SK-N-SH treated with all-trans-retinoic acid at 6 μM for 48 hours (cell line): ENCODE results near the gene PRR5.

ENCODE experiments used
- ATAC-seq: fragments of 200-7000 bp; cut with Tn5 transposase; 3 replicates; pipeline ENCODE4 v1.9.1; 2020; ENCODE audit warnings: mild to moderate bottlenecking, moderate library complexity
- ARNTL ChIP-seq: fragments of 450-650 bp; formaldehyde crosslinking; IDR thresholded peaks from 2 replicates; pipeline ENCODE4 v1.5.0; 2020; ENCODE audit warnings: low read depth, mild to moderate bottlenecking, moderate library complexity, borderline replicate concordance
- CSDC2 ChIP-seq: fragments of 250-450 bp; sonication (Bioruptor Pico); IDR thresholded peaks from 2 replicates; pipeline ENCODE4 v1.5.0; 2020; ENCODE audit warnings: mild to moderate bottlenecking, moderate library complexity
- ESRRG ChIP-seq: fragments of 250-450 bp; sonication (Bioruptor Pico); IDR thresholded peaks from 2 replicates; pipeline ENCODE4 v1.6.1; 2021; ENCODE audit warnings: mild to moderate bottlenecking
- GLIS3 ChIP-seq: fragments of 250-450 bp; sonication (Bioruptor Pico); IDR thresholded peaks from 2 replicates; pipeline ENCODE4 v1.5.0; 2020; ENCODE audit warnings: mild to moderate bottlenecking, moderate library complexity
- ISL1 ChIP-seq: fragments of 250-450 bp; sonication (Bioruptor Pico); IDR thresholded peaks from 2 replicates; pipeline ENCODE4 v2.1.2; 2022; ENCODE audit warnings: mild to moderate bottlenecking, moderate library complexity
- RARB ChIP-seq: fragments of 250-450 bp; sonication (Bioruptor Pico); IDR thresholded peaks from 2 replicates; pipeline ENCODE4 v1.8.0; 2021; ENCODE audit warnings: mild to moderate bottlenecking, moderate library complexity
- TCF4 ChIP-seq: fragments of 250-450 bp; sonication (Bioruptor Pico); IDR thresholded peaks from 2 replicates; pipeline ENCODE4 v1.8.0; 2021; ENCODE audit warnings: mild to moderate bottlenecking, moderate library complexity, borderline replicate concordance
- ZC3H10 ChIP-seq: fragments of 250-450 bp; sonication (Bioruptor Pico); IDR thresholded peaks from 2 replicates; pipeline ENCODE4 v1.5.1; 2021; ENCODE audit warnings: mild to moderate bottlenecking, moderate library complexity
- ZFP3 ChIP-seq: fragments of 250-450 bp; sonication (Bioruptor Pico); IDR thresholded peaks from 2 replicates; pipeline ENCODE4 v1.5.0; 2020; ENCODE audit warnings: mild to moderate bottlenecking, moderate library complexity
- ZFP30 ChIP-seq: fragments of 450-650 bp; formaldehyde crosslinking; IDR thresholded peaks from 2 replicates; pipeline ENCODE4 v1.5.0; 2022; ENCODE audit warnings: mild to moderate bottlenecking, moderate library complexity
- ZNF70 ChIP-seq: fragments of 450-650 bp; formaldehyde crosslinking; IDR thresholded peaks from 2 replicates; pipeline ENCODE4 v1.5.0; 2020; ENCODE audit warnings: mild to moderate bottlenecking, moderate library complexity
- ZNF8 ChIP-seq: fragments of 450-650 bp; formaldehyde crosslinking; IDR thresholded peaks from 2 replicates; pipeline ENCODE4 v1.5.0; 2020; ENCODE audit warnings: mild to moderate bottlenecking, moderate library complexity
- TF ChIP-seq, protein P1 (sequence below): fragments of 250-450 bp; sonication (Bioruptor Pico); IDR thresholded peaks from 2 replicates; pipeline ENCODE4 v1.5.1; 2021; ENCODE audit warnings: mild to moderate bottlenecking, moderate library complexity
- TF ChIP-seq, protein P2 (sequence below): fragments of 250-450 bp; sonication (Bioruptor Pico); IDR thresholded peaks from 2 replicates; pipeline ENCODE4 v1.8.0; 2021; ENCODE audit warnings: low read depth, mild to moderate bottlenecking, moderate library complexity, borderline replicate concordance
- TF ChIP-seq, protein P3 (sequence below): fragments of 250-450 bp; sonication (Bioruptor Pico); IDR thresholded peaks from 2 replicates; pipeline ENCODE4 v1.8.0; 2020; ENCODE audit warnings: mild to moderate bottlenecking, moderate library complexity, borderline replicate concordance
- TF ChIP-seq, protein P4 (sequence below): fragments of 250-450 bp; sonication (Bioruptor Pico); IDR thresholded peaks from 2 replicates; pipeline ENCODE4 v1.5.0; 2020; ENCODE audit warnings: mild to moderate bottlenecking, moderate library complexity

Gene PRR5

DNA sequence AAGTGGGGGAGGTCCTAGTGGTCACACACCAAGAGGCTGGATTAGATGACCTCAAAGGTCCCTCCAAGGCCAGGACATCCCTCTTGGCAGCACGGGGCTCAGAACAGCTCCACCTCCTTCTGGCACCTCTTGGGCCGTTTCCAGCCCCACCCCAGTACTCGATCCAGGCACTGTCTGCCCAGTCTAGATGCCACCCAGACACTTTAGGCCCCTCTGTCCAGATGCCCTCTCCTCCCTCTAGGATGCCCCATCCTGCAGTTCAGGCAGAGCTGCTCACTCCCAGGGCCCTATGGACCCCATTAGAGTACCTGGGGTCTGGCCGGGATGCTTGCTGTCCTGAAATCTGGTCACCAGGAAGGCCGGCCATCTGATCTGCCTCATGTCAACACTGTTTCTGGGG is 34.7 kb upstream of the PRR5 start:
- no peak for TF ChIP-seq ZNF8 (CRISPR knock-in tag)
- TF ChIP-seq, protein P1, sequence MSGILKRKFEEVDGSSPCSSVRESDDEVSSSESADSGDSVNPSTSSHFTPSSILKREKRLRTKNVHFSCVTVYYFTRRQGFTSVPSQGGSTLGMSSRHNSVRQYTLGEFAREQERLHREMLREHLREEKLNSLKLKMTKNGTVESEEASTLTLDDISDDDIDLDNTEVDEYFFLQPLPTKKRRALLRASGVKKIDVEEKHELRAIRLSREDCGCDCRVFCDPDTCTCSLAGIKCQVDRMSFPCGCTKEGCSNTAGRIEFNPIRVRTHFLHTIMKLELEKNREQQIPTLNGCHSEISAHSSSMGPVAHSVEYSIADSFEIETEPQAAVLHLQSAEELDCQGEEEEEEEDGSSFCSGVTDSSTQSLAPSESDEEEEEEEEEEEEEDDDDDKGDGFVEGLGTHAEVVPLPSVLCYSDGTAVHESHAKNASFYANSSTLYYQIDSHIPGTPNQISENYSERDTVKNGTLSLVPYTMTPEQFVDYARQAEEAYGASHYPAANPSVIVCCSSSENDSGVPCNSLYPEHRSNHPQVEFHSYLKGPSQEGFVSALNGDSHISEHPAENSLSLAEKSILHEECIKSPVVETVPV (CRISPR knock-in tag): no peak
- TF ChIP-seq GLIS3 (CRISPR knock-in tag): no peak
- TF ChIP-seq ISL1: no peak
- no peak for TF ChIP-seq ARNTL (CRISPR knock-in tag)
- no peak for TF ChIP-seq TCF4 (CRISPR knock-in tag)
- TF ChIP-seq, protein P2, sequence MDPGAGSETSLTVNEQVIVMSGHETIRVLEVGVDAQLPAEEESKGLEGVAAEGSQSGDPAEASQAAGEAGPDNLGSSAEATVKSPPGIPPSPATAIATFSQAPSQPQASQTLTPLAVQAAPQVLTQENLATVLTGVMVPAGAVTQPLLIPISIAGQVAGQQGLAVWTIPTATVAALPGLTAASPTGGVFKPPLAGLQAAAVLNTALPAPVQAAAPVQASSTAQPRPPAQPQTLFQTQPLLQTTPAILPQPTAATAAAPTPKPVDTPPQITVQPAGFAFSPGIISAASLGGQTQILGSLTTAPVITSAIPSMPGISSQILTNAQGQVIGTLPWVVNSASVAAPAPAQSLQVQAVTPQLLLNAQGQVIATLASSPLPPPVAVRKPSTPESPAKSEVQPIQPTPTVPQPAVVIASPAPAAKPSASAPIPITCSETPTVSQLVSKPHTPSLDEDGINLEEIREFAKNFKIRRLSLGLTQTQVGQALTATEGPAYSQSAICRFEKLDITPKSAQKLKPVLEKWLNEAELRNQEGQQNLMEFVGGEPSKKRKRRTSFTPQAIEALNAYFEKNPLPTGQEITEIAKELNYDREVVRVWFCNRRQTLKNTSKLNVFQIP (CRISPR knock-in tag): no peak
- TF ChIP-seq, protein P3, sequence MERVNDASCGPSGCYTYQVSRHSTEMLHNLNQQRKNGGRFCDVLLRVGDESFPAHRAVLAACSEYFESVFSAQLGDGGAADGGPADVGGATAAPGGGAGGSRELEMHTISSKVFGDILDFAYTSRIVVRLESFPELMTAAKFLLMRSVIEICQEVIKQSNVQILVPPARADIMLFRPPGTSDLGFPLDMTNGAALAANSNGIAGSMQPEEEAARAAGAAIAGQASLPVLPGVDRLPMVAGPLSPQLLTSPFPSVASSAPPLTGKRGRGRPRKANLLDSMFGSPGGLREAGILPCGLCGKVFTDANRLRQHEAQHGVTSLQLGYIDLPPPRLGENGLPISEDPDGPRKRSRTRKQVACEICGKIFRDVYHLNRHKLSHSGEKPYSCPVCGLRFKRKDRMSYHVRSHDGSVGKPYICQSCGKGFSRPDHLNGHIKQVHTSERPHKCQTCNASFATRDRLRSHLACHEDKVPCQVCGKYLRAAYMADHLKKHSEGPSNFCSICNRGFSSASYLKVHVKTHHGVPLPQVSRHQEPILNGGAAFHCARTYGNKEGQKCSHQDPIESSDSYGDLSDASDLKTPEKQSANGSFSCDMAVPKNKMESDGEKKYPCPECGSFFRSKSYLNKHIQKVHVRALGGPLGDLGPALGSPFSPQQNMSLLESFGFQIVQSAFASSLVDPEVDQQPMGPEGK (CRISPR knock-in tag): no peak
- TF ChIP-seq, all 23 proteins: peak for 0

DNA sequence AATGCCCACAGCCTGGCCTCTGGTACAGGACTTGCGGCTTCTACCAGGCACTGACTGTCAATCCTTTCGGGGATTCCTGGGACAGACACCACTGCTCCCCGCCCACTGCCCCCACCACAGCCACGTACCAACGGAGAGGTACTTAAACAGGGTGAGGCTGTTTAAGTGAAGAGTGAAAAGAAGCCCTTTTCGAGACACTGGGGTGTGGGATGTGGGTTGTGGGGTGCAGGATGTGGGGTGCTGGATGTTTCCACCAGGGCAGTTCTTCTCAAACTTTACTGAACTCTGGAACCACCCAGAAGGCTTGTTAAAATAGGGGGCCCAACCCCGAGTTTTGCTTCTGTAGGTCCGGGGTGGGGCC is 34.2 kb upstream of the PRR5 start:
- TF ChIP-seq, protein P2 (CRISPR knock-in tag): no peak
- TF ChIP-seq, all 23 proteins: peak for 0
- ATAC-seq: no peak; the same call in 2 of the 3 replicates

More for the DNA sequence above, 34.7 kb upstream of the PRR5 start:
- no peak for ATAC-seq

DNA sequence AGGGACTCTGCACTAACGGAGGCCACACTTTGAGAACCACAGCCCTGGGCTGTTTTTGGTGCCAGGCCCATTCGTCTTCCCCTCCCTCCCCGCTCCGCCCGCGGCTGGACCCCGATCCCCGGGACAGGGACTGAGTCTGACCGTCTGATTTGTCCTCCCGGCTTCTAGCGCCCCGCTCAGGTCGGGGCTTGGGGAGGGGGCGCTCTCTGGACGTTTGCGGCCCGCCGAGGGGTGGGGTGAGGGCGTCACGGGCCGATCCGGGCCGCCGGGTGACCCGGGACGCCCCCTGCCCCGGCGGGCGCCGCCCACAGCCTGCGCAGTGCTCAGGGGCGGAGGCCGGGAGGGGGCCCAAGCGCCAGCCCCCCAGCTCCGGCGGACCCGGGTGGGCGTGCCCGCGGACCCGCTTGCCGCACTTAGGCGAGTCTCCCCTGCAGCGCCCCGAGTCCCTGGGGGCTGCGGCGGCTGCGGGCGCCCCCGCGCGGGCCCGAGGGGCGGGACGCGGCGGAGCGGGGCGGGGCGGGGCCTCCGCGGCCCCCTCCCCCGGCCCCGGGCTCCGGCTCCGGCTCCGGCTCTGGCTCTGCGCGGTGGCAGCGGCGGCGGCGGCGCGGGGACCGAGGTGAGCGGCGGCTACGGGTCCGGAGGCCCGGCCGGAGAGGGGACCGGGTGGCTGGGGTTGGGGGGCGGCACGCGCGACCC is 33.7 kb upstream of the PRR5 start:
- ATAC-seq: peak; percentile 27; the same call in 1 of the 3 replicates
- TF ChIP-seq ZC3H10 (CRISPR knock-in tag): no peak
- TF ChIP-seq, protein P4, sequence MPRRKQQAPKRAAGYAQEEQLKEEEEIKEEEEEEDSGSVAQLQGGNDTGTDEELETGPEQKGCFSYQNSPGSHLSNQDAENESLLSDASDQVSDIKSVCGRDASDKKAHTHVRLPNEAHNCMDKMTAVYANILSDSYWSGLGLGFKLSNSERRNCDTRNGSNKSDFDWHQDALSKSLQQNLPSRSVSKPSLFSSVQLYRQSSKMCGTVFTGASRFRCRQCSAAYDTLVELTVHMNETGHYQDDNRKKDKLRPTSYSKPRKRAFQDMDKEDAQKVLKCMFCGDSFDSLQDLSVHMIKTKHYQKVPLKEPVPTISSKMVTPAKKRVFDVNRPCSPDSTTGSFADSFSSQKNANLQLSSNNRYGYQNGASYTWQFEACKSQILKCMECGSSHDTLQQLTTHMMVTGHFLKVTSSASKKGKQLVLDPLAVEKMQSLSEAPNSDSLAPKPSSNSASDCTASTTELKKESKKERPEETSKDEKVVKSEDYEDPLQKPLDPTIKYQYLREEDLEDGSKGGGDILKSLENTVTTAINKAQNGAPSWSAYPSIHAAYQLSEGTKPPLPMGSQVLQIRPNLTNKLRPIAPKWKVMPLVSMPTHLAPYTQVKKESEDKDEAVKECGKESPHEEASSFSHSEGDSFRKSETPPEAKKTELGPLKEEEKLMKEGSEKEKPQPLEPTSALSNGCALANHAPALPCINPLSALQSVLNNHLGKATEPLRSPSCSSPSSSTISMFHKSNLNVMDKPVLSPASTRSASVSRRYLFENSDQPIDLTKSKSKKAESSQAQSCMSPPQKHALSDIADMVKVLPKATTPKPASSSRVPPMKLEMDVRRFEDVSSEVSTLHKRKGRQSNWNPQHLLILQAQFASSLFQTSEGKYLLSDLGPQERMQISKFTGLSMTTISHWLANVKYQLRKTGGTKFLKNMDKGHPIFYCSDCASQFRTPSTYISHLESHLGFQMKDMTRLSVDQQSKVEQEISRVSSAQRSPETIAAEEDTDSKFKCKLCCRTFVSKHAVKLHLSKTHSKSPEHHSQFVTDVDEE (CRISPR knock-in tag): no peak
- TF ChIP-seq ZFP3 (CRISPR knock-in tag): no peak
- no peak for TF ChIP-seq CSDC2
- TF ChIP-seq, protein P2 (CRISPR knock-in tag): no peak
- no peak for TF ChIP-seq ISL1
- TF ChIP-seq ZNF8 (CRISPR knock-in tag): no peak
- TF ChIP-seq ZFP30: no peak
- no peak for TF ChIP-seq ESRRG (CRISPR knock-in tag)
- TF ChIP-seq, protein P3 (CRISPR knock-in tag): no peak
- no peak for TF ChIP-seq RARB (CRISPR knock-in tag)
- TF ChIP-seq GLIS3 (CRISPR knock-in tag): no peak
- no peak for TF ChIP-seq ARNTL (CRISPR knock-in tag)
- no peak for TF ChIP-seq ZNF70 (CRISPR knock-in tag)
- no peak for TF ChIP-seq TCF4 (CRISPR knock-in tag)
- TF ChIP-seq, all 23 proteins: peak for 0
